HepG2 (cell line): ENCODE data around the gene ZNF416. TPM values are rescaled to one million over a fixed set of nuclear protein-coding genes. Genes with fewer than 3 reads are reported as not detected.

ENCODE experiments used
- PHB2 ChIP-seq: fragments of 450-650 bp; IDR thresholded peaks from 2 replicates; pipeline ENCODE4 v1.6.1; 2018; ENCODE audit not compliant: partially characterized antibody
- RARA ChIP-seq: IDR thresholded peaks from 2 replicates; pipeline ENCODE4 v1.6.1; 2016; ENCODE audit warnings: missing genetic modification reagents, missing compliant biosample characterization
- ZKSCAN5 ChIP-seq: sonication (generic); formaldehyde crosslinking; IDR thresholded peaks from 2 replicates; pipeline ENCODE4 v1.5.1; 2020; ENCODE audit warnings: mild to moderate bottlenecking, missing genetic modification reagents
- ZMAT3 ChIP-seq: sonication (generic); formaldehyde crosslinking; conservative IDR thresholded peaks from 2 replicates; pipeline ENCODE4 v1.7.0; 2021; ENCODE audit warnings: missing genetic modification reagents
- ZNF382 ChIP-seq: sonication (generic); formaldehyde crosslinking; IDR thresholded peaks from 2 replicates; pipeline ENCODE4 v1.5.0; 2020; ENCODE audit warnings: missing genetic modification reagents, mild to moderate bottlenecking, borderline replicate concordance
- polyA plus RNA-seq, 8 experiments: library from polyadenylated mRNA; depleted of rRNA in 3 of 8; stranded (reverse) in 7 of 8; unstranded in 1 of 8; fragments of >200 nt; fragmentation: Illumina TruSeq in 4 of 8; extraction: Trizol in 4 of 8; gene quantifications; 2 replicates each; pipeline versions ENCODE4 v1.2.1 to v1.2.3, GENCODE V29; 2011 to 2016; ENCODE audit warnings: low read depth in 4 of 8, missing spikeins in 1 of 8, mixed read lengths in 1 of 8; ENCODE audit not compliant: insufficient read depth in 1 of 8
- total RNA-seq, 5 experiments: library from RNA; depleted of rRNA; stranded (reverse); fragments of >200 nt; fragmentation: Illumina TruSeq; extraction: Trizol; gene quantifications; 2 replicates each; pipeline ENCODE4 v1.2.3, GENCODE V29; 2016; ENCODE audit warnings: low read depth in 1 of 5
- TF ChIP-seq, protein P1 (sequence below): IDR thresholded peaks from 2 replicates; pipeline ENCODE4 v1.4.0; 2020; ENCODE audit warnings: mild to moderate bottlenecking, missing genetic modification reagents
- TF ChIP-seq, protein P2 (sequence below): sonication (generic); formaldehyde crosslinking; IDR thresholded peaks from 2 replicates; pipeline ENCODE4 v1.4.0; 2020; ENCODE audit warnings: mild to moderate bottlenecking, missing genetic modification reagents, borderline replicate concordance
- TF ChIP-seq, protein P3 (sequence below): sonication (generic); formaldehyde crosslinking; IDR thresholded peaks from 2 replicates; pipeline ENCODE4 v1.4.0; 2020; ENCODE audit warnings: mild to moderate bottlenecking, missing genetic modification reagents

Gene ZNF416
- total and polyA plus RNA-seq, 2 of the 13 experiments (the other 11 are each of a cell fraction or from before 2014, with no cell fraction given), result 1.5 to 5.3 TPM

DNA sequence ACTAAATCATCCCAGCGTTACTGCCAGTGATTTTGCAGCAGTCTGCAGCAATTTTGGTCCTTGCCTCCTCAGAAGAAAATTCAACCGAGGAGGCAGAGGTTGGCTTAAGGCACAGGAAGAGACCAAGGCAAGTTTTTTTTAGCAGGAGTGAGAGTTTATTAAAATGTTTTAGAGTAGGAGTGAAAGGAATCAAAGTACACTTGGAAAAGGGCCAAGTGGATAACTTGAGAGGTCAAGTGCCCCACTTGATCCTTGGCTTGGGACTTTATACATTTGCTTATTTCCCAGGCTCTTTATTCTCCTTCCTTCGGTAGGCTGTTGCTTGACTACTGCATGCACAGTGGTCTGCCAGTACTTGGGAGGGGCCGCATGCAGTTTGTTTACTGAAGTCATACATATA, 32.4 kb upstream of the ZNF416 start (continued):
- TF ChIP-seq ZNF382 (CRISPR knock-in tag) (no peak), PHB2 (no peak), ZMAT3 (no peak), RARA (CRISPR knock-in tag) (no peak), ZKSCAN5 (no peak)
- TF ChIP-seq, protein P1, sequence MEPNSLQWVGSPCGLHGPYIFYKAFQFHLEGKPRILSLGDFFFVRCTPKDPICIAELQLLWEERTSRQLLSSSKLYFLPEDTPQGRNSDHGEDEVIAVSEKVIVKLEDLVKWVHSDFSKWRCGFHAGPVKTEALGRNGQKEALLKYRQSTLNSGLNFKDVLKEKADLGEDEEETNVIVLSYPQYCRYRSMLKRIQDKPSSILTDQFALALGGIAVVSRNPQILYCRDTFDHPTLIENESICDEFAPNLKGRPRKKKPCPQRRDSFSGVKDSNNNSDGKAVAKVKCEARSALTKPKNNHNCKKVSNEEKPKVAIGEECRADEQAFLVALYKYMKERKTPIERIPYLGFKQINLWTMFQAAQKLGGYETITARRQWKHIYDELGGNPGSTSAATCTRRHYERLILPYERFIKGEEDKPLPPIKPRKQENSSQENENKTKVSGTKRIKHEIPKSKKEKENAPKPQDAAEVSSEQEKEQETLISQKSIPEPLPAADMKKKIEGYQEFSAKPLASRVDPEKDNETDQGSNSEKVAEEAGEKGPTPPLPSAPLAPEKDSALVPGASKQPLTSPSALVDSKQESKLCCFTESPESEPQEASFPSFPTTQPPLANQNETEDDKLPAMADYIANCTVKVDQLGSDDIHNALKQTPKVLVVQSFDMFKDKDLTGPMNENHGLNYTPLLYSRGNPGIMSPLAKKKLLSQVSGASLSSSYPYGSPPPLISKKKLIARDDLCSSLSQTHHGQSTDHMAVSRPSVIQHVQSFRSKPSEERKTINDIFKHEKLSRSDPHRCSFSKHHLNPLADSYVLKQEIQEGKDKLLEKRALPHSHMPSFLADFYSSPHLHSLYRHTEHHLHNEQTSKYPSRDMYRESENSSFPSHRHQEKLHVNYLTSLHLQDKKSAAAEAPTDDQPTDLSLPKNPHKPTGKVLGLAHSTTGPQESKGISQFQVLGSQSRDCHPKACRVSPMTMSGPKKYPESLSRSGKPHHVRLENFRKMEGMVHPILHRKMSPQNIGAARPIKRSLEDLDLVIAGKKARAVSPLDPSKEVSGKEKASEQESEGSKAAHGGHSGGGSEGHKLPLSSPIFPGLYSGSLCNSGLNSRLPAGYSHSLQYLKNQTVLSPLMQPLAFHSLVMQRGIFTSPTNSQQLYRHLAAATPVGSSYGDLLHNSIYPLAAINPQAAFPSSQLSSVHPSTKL (CRISPR knock-in tag), result no peak
- TF ChIP-seq, protein P2, sequence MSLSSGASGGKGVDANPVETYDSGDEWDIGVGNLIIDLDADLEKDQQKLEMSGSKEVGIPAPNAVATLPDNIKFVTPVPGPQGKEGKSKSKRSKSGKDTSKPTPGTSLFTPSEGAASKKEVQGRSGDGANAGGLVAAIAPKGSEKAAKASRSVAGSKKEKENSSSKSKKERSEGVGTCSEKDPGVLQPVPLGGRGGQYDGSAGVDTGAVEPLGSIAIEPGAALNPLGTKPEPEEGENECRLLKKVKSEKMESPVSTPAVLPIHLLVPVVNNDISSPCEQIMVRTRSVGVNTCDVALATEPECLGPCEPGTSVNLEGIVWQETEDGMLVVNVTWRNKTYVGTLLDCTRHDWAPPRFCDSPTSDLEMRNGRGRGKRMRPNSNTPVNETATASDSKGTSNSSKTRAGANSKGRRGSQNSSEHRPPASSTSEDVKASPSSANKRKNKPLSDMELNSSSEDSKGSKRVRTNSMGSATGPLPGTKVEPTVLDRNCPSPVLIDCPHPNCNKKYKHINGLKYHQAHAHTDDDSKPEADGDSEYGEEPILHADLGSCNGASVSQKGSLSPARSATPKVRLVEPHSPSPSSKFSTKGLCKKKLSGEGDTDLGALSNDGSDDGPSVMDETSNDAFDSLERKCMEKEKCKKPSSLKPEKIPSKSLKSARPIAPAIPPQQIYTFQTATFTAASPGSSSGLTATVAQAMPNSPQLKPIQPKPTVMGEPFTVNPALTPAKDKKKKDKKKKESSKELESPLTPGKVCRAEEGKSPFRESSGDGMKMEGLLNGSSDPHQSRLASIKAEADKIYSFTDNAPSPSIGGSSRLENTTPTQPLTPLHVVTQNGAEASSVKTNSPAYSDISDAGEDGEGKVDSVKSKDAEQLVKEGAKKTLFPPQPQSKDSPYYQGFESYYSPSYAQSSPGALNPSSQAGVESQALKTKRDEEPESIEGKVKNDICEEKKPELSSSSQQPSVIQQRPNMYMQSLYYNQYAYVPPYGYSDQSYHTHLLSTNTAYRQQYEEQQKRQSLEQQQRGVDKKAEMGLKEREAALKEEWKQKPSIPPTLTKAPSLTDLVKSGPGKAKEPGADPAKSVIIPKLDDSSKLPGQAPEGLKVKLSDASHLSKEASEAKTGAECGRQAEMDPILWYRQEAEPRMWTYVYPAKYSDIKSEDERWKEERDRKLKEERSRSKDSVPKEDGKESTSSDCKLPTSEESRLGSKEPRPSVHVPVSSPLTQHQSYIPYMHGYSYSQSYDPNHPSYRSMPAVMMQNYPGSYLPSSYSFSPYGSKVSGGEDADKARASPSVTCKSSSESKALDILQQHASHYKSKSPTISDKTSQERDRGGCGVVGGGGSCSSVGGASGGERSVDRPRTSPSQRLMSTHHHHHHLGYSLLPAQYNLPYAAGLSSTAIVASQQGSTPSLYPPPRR (CRISPR knock-in tag), result no peak
- TF ChIP-seq, protein P3, sequence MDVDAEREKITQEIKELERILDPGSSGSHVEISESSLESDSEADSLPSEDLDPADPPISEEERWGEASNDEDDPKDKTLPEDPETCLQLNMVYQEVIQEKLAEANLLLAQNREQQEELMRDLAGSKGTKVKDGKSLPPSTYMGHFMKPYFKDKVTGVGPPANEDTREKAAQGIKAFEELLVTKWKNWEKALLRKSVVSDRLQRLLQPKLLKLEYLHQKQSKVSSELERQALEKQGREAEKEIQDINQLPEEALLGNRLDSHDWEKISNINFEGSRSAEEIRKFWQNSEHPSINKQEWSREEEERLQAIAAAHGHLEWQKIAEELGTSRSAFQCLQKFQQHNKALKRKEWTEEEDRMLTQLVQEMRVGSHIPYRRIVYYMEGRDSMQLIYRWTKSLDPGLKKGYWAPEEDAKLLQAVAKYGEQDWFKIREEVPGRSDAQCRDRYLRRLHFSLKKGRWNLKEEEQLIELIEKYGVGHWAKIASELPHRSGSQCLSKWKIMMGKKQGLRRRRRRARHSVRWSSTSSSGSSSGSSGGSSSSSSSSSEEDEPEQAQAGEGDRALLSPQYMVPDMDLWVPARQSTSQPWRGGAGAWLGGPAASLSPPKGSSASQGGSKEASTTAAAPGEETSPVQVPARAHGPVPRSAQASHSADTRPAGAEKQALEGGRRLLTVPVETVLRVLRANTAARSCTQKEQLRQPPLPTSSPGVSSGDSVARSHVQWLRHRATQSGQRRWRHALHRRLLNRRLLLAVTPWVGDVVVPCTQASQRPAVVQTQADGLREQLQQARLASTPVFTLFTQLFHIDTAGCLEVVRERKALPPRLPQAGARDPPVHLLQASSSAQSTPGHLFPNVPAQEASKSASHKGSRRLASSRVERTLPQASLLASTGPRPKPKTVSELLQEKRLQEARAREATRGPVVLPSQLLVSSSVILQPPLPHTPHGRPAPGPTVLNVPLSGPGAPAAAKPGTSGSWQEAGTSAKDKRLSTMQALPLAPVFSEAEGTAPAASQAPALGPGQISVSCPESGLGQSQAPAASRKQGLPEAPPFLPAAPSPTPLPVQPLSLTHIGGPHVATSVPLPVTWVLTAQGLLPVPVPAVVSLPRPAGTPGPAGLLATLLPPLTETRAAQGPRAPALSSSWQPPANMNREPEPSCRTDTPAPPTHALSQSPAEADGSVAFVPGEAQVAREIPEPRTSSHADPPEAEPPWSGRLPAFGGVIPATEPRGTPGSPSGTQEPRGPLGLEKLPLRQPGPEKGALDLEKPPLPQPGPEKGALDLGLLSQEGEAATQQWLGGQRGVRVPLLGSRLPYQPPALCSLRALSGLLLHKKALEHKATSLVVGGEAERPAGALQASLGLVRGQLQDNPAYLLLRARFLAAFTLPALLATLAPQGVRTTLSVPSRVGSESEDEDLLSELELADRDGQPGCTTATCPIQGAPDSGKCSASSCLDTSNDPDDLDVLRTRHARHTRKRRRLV, result no peak
